ENCODE results near the gene ULK2. TPM values are rescaled to one million over a fixed set of nuclear protein-coding genes. Genes with fewer than 3 reads are reported as not detected.
A peak's percentile ranks its signal among the peaks of the same experiment; 100 is the strongest.
"Not testable (repeated sequence)": the region's sequence is repeated elsewhere in the genome, so short reads cannot be mapped to it uniquely, and the experiment has no call there.

Gene ULK2
- polyA plus RNA-seq, 10 donors = 15.5 to 26.8 (median 20.2) TPM

- DNase-seq = no peak
Measured at GRCh38 chr17:19868079-19868395, 301 bp upstream of the ULK2 start.

DNA sequence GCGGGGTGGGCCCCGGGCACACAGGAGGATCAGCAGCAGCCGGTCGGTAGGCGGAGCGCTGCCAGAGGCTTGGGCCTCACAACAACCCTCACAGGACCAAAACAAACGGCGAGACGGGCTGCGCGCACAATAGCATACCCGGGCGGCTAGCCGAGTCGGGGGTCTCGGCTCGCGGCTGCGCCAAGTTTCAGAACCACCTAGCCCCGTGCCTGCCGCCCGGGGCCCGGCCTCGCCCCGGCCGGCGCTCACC lies 732 bp downstream of the ULK2 start:
- peak; percentile 50 to 91 (median 71) for DNase-seq

- DNase-seq = no peak
Measured at GRCh38 chr17:19865021-19865420, 2.7 kb downstream of the ULK2 start.

- not testable (repeated sequence) for DNase-seq
Measured at GRCh38 chr17:19860647-19861177, 7.0 kb downstream of the ULK2 start.

- DNase-seq = no peak
Measured at GRCh38 chr17:19857640-19858039, 10.1 kb downstream of the ULK2 start.

GRCh38 chr17:19833914-19834313 lies 33.8 kb downstream of the ULK2 start:
- DNase-seq = no peak

- DNase-seq = no peak
Measured at GRCh38 chr17:19830061-19830460, 37.7 kb downstream of the ULK2 start.

DNA sequence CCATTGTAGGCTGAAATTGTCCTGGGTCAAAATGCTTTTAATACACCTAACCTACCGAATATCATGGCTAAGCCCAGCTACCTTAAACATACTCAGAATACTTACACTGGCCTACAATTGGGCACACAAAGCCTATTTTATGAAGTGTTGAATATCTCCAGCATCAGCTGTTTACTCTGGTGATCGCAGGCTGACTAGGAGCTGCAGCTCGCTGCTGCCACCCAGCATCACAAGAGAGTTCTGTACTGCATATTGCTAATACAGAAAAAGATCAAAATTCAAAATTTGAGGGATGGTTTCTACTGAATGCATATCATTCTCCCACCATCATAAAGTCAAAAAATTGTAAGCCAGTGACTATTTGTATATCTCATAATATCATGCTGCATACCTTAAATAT lies 55.3 kb downstream of the ULK2 start:
- DNase-seq = peak in 1 of 3 donors; percentile 10

DNA sequence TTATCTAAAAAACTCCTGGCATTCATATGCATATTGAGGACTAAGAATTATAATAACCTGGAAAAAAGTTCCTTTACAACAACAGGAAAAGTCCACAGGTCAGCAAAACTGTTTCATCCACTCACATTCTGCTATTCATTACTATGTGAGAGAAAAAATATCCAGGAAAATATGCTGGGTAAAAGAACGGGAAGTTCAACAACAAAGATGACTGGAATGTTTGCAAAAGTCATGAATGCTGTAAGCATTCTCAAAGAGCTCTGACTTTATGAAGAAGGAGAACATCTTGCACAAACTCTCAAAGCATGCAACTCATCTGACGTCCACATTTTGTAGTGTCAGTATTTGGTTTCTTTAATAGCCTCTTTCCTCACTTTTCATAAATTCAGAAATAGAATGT lies 62.7 kb downstream of the ULK2 start:
- no peak for DNase-seq

GRCh38 chr17:19800571-19800970 lies 67.2 kb downstream of the ULK2 start:
- DNase-seq = no peak

- DNase-seq = no peak
Measured at GRCh38 chr17:19799796-19800195, 67.9 kb downstream of the ULK2 start.

DNA sequence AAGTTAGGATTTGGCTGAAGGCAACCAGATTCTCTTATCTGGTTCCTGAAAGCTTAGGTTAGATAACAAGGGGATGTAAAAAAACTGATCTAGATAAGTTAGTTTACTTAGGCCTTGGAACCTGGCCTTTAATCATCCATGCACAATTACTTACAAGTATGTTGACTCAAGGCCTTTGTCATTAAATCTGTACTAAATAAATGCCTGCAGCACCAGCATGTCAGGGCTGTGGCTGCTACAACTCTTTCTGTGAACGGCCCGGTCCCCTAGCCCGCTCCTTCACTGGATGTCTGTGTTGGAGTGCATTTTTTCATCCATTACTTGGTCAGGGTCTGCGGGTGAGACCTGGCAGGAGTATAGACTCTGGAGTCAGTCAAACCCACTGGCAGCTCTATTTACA lies 71.3 kb downstream of the ULK2 start:
- no peak for DNase-seq

DNA sequence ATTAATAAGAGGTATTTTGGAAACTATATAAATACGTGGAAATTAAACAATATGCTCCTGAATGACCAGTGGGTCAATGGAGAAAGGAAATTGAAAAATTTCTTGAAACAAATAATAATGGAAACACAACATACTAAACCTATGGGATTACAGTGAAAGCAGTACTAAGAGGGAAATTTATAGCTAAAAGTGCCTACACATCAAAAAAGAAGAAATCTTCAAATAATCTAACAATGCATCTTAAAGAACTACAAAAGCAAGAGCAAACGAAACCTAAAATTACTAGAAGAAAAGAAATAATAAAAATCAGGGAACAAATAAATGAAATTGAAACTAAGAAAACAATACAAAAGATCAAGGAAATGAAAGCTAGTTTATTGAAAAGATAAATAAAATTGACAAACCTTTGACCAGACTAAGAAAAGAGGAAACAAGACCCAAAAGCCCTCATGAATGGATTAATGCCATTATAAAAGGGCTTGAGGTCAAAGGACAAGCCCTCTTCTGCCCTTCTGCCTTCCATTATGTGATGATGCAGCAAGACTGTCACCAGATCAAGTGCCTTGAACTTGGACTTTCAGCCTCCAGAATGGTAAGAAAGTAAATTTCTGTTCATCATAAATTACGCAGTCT lies 75.7 kb downstream of the ULK2 start:
- no peak for DNase-seq

DNA sequence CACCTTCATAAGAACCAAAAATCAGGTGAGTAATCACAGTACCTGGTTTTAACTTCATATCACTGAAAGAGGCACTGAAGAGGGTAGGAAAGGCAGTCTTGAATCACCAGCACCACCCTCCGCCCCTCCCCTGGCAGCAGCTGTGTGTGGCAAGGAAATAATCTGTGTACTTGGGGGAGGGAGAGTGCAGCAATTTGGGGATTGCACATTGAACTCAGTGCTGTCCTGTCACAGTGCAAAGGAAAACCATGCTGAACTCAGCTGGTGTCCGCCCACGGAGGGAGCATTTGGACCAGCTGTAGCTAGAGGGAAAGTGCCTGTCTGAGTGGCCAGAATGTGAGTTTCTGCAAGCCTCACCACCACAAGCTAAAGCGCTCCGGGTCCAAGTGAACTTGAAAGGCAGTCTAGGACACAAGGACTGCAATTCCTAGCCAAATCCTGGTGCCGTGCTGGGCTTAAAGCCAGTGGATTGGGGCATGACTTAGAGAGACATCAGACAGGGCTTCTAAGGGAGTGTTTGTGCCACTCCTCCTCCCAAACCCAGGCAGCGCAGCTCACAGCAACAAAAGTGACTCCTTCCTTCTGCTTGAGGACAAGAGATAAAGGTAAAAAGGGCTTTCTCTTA lies 79.9 kb downstream of the ULK2 start:
- no peak for DNase-seq

DNA sequence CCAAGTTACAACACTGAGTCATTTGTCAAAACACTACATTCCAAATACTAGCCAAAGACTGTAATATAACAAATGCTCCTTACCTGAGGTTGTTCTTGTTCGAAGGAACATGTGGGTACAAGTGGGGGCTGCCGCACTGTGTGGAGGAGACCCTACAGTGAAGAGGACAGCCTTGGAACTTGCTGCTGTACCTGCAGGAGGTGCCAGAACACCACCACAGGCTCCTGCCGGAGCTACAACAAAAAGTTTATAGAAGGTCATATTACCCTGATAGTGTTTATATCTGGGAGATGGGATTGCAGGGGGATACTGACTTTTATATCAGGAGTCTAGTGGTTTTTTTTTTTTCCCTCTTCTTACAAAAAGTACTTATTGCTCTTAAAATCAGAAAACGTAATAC lies 81.9 kb downstream of the ULK2 start:
- no peak for DNase-seq

DNA sequence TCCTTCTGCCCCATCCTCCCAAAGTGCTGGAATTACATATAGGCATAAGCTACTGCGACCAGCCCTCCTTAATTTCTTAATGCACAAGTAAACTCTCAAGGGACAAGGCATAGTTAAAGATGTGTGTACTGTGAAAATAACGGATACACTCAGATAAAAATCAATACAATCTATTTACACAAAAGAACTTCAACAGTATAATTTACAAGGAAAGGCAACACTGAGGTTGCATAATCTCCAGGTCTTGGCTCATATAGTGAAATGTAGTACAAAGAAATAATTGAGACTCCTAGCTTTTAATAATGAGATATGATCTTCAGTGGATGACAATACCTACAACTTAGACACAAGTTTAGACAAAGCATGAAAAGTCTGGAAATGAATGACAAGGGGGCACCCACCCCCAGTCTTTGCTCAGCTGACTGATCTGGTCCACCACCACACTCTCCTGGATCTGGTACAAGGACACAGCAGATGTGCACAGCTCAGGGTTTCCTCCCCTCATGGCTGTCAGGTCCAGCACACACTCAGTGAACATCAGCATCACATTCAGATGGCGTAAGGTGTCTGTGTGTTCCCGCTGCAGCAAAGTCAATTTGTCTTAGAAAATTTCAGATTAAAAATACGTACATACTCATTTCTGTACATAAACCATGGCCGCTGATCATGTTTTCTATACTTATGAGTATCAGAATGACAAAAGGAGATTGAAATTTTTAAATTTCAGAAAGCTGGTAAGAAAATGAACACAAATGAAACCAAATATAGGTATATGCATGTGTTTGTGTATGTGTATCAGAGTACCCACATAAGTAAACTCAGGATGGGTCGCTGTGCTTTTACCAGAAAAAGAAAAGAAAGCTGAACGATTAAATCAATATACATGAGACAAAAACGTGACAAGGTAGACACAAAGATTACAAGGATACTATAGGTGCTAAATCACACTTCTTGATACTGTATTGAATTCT lies 86.0 kb downstream of the ULK2 start:
- no peak for DNase-seq

- no peak for DNase-seq
Measured at GRCh38 chr17:19780846-19781245, 86.9 kb downstream of the ULK2 start.

DNA sequence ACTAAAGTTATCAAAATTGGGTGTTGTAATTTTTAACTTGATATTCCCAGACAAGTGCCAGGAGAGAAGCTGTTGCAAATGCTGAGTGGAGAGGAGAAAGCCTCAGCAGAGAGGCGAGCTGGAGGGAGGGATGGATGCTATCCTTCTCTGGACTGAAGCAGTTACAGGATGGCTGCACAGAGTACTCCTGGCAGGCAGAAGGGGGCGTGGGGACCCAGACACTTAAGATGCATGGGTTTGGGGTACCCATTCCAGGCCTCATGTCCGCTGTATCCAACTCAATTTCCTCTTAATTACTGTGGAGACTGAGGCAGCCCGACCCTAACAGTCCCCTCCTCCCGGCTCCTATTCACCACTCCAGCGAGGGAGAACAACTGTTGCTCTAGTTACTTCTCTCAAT lies 94.2 kb downstream of the ULK2 start:
- DNase-seq = no peak

GRCh38 chr17:19771971-19772630 lies 95.6 kb downstream of the ULK2 start:
- DNase-seq = no peak

DNA sequence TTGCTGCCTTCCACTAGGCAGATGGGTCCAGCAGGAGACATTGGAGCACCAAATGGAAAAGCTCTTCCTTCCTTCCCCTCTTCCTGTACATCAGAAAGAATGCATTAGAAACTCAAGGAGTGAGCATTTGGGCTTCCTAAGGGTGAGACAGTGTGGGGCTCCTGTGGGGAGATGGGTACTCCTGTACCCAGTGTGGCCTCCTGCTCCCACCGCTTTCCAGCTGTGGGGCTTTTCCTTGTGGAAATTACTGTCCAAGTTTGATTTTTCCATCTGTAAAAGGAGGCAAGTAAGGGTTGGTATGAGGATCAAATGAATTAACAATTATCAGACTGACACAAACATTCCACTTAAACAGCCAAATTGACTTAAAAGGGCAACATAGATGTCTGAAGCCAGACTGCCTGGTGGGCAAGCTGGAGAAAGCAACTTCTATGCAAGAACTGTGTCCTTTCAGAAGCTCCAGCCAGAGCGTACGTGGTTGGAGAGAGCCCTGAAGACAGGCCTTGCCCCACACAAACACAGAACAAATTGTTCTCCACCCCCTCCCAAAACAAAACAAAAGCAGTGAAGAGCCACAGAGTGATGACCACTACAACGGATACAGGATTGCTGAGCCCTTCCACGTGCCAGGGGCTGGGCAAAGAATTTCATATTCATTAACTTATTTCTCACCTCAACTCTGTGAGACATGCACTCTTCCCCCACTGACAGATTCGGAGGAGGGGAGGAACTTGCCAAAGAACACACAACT lies 96.6 kb downstream of the ULK2 start:
- no peak for DNase-seq

DNA sequence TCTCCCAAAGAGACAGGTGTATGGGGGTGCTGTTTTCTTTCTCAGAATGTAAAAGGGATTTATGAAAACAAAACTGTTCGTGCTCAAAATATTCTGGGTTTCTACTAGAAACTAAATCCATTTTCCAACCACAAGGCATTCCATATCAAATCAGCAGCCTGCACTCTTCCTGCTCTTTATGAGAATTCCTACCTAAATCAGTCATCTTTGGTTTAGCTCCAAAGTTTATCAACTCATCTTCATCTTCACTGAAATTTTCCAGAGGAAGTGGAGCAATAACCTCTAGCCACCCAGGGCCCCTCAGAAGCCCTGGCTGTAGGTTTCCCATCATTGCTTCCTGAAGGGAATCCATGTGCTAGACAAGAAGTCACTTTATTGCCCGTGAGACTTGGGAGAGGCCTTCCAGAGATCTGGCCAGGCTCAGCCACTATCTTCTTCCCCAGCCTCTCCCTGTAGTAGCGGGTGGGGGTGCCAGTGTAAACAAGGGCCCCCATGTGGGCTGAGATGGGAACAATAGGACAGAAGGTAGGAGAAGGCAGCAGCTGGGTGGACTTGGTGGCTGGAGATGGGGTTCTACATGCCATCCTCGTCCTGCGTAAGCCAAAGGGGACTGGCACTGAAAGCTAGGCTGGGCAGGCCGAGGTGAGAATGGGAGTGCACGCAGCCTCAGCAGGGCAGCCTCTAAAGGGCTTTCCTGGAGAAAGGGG lies 97.6 kb downstream of the ULK2 start:
- DNase-seq = peak in 1 of 3 donors; percentile 45
